Activated CD4-positive, alpha-beta T cell treated with anti-CD3 and anti-CD28 coated beads, Interleukin-2, amount 50 U/mL, for 24 hours (primary cell): ENCODE data around the gene IL6R.
"Not testable (repeated sequence)": the region's sequence is repeated elsewhere in the genome, so short reads cannot be mapped to it uniquely, and the experiment has no call there.

Experiments used
- DNase-seq, 2 donors: peaks; one replicate each; pipeline ENCODE4 v3.0.0-alpha.2; 2020; ENCODE audit warnings: low read depth in 1 of 2, low spot score in 1 of 2

IL6R gene

GRCh38 chr1:154404984-154405746 lies at the start of gene IL6R:
Gene IL6R, plus strand, starts transcription at chr1:154405343. Its CDS starts 287 bp downstream, at chr1:154405630.
- peak; percentile 52 to 59 for DNase-seq

- DNase-seq, result no peak
These were observed 46.6 kb upstream of the IL6R start for GRCh38 chr1:154358519-154358918.

- no peak for DNase-seq
These were observed 44.9 kb upstream of the IL6R start for GRCh38 chr1:154360288-154360687.

- not testable (repeated sequence) for DNase-seq
These were observed 44.3 kb upstream of the IL6R start for GRCh38 chr1:154360881-154361280.

DNA sequence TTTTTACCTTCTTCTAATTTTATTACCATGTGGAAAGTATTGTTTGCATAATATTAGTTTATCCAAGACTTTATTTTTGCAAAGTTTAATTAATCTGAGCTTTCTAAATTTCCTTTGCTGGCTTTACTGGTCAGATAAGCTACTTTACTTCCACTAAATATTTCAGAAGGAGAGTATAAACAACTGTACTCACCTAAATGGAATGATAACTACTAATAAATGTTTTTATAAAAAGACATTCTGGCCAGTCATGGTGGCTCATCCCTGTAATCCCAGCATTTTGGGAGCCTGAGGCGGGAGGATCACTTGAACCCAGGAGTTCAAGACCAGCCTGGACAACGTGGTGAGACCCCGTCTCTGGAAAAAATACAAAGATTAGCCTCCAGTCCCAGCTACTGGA lies 43.8 kb upstream of the IL6R start:
- no peak for DNase-seq

- no peak for DNase-seq
These were observed 33.7 kb upstream of the IL6R start for GRCh38 chr1:154371436-154371835.

DNA sequence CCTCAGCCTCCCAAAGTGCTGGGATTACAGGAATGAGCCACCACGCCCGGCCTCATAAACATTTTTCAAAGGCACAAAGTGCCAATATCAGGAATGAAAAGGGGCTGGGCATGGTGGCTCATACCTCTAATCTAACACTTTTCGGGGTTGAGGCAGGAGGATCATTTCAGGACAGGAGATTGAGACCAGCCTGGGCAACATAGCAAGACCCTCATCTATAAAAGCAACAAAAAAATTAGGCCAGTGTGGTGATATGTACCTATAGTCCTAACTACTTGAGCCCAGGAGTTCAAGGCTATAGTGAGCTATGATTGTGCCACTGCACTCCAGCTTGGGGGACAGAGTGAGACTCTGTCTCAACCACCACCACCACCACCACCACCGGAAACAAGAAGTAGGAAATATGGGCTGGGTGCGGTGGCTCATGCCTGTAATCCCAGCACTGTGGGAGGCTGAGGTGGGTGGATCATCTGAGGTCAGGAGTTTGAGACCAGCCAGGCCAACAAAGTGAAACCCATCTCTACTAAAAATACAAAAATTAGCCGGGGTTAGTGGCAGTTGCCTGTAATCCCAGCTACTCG lies 31.3 kb upstream of the IL6R start:
- not testable (repeated sequence) for DNase-seq

DNA sequence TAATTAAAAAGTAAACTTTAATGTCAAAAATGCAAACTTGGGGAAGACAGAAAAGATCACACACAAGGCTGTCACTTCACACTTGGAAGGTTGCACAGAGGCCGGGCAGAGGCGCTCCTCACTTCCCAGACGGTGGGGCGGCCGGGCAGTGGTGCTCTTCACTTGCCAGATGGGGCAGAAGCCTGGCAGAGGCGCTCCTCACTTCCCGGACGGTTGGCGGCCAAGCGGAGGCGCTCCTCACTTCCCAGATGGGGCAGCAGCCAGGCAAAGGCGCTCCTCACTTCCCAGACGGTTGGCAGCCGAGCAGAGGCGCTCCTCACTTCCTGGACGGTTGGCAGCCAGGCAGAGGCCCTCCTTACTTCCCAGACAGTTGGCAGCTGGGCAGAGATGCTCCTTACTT lies 25.8 kb upstream of the IL6R start:
- DNase-seq, result no peak

- no peak for DNase-seq
These were observed 20.3 kb upstream of the IL6R start for GRCh38 chr1:154384650-154385489.

DNA sequence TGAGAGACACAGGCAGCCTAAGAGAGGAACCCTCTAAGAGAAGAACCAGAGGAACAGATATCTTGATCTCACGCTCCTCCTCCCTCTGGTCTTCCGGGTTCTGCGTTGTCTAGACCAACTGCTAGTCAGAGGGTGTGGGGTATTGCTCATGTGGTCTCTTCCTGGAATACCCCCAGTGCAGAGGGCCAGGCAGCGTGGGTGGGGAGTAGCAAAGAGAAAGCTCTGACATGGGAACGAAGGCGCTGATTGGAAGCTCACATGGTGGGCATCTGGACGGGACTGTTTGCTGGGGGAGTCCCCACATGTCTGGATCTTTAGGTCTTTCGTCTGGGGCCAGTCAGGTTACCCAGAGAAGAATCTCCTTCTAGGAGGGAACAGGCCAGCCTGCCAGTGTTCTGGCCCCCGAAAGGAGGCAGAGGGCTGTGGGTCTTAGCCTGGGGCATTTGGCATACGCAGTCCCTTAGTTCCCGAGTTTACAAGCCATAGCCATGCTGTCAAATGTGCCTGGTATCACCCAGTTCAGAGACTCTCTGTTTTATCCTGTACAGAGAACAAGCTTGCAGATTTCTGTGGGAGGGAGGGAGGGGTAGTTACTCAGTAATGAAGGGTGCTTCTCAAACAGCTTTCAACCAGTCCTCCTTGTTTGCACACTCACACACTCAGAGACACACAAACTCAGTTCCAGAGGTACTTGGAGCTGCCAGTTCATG lies 18.3 kb upstream of the IL6R start:
- peak; percentile 66 to 70 for DNase-seq

GRCh38 chr1:154391086-154391770 lies 13.9 kb upstream of the IL6R start:
- DNase-seq, result no peak

DNA sequence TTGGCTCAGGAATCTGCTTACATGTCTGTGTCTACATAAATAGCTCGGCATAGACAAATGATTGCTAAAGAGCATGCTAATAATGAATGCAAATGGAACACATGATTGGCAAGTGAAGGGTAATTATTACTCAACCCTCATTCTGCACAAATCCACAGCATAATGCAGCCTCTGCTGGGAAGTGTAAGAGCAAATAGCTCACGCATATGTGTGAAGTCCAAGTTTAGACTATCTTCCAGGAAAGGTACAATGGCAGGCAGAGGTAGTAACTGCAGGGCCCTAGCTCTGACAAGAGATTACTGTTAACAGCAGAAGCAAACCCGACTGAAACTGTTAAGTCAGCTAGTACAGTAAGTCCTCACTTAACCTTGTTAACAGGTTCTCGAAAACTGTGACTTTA lies 7.0 kb upstream of the IL6R start:
- DNase-seq, result no peak

DNA sequence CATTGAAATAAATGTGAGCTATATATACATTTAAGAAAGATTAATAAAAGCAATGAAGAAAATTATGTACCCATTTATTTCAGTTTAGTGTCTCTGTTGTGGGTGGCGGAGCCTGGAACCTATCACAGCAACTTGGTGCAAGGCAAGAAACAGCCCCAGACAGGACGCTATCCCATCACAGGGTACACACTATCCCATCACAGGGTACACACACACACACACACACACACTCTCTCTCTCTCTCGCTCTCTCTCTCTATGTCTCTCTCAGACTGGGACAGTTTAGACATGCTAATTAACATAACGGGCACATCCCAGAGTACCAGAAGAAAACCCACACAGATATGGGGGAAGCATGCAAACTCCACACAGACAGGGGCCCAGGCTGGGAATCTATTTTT lies 6.5 kb upstream of the IL6R start:
- DNase-seq, result no peak

DNA sequence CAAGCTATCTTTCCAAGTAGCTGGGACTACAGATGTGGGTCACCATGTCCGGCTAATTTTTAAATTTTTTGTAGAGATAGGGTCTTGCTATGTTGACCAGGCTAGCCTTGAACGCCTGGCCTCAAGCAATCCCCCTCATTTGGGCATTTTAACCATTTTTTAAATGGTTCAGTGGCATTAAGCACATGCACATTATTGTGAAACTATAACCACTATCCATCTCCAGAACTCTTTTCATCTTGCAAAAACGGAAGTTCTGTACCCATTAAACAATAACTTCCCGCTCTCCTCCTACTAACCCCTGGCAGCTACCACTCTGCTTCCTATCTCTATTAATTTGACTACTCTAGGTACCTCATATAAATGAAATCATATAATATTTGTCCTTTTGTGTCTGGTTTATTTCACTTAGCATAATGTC lies 4.8 kb upstream of the IL6R start:
- no peak for DNase-seq

DNA sequence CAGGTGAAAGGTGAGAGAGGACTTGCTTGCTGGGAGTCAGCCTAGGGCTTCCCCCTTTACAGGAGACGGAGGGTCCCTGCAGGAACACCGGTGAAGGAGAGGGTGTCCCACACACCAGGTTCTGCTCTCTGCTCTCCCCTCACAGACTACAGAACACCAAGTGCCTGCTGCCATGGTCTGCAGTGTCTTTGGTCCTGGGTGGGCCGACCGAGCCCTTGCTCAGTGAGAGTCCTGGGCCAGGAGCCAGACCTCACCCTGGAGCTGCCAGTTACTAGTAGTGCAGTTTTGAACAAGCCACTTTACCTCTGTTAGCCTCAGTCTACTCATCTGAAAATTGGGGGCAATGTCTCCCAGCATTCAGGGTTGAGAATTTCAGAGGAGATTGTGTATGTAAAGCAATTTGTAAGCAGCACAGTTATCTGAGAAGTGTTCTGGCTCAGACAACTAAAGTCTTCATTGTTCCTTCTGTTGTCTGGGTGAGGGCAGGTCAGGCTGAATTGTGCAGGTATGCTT lies 2.7 kb upstream of the IL6R start:
- no peak for DNase-seq

GRCh38 chr1:154403261-154403943 lies 1.7 kb upstream of the IL6R start:
- DNase-seq, result no peak

- DNase-seq, result no peak
These were observed 1.2 kb upstream of the IL6R start for GRCh38 chr1:154403983-154404382.

GRCh38 chr1:154404511-154404931 lies 622 bp upstream of the IL6R start:
- DNase-seq, result no peak

DNA sequence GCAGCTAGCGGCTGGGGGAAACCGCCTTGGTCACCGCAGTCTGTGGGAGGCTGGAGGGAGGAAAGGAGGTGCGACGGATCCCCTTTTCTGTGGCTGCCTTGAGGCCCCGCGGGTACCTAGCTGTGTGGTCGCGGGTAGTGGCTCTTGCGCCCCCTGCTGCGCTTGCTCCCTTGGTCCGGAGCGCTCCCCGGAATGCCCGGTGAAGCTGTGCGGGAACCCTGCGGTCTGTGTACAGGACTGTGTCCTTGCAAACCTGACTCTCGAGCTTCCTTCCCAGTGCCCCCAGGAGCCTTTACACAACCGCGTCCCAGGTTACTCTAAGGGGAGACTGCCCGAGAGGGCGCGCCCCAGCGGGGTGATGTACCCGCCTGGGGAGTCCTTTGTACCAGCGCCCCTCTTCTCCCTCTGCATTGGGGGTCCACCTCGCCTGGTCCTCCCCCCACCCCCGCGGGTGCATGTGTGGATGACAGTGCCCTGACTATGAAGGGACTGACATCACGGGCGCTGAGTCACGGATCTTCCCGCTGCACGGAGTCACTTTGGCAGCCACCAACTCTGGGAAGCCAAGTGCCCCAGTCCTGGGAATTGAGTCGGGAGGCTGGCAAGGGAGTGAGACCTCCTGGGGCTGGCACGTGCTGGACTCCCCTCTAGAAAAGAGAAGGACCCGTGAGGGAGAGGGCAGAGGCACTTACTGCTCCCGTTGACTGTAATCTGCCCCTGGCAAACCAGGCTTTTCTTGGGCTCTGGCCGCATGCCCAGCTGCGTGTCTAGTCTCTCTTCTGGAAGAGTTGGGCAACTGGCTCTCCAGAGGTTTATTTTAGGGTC lies 816 bp downstream of the IL6R start:
- peak; percentile 36 to 65 for DNase-seq
